NOMO-1 (cell line): Measurements from ENCODE around the gene XK.
"Not testable (repeated sequence)": the region's sequence is repeated elsewhere in the genome, so short reads cannot be mapped to it uniquely, and the experiment has no call there.

Source experiments
- DNase-seq, 2 experiments: peaks; one replicate each; lab custom pipeline; 2025; ENCODE audit not compliant: unreplicated experiment in 2 of 2; lab: John Stamatoyannopoulos, UW

XK gene

GRCh38 chrX:37685381-37686359, at the start of gene XK:
Gene XK, plus strand, starts transcription at chrX:37685791. Its CDS starts 171 bp downstream, at chrX:37685962.
- peak; percentile 26 to 37 for DNase-seq

- no peak for DNase-seq
These were observed 47.5 kb upstream of the XK start for GRCh38 chrX:37638047-37638446.

- peak; percentile 3 to 32 for DNase-seq
These were observed 45.4 kb upstream of the XK start for GRCh38 chrX:37640142-37640541.

GRCh38 chrX:37641859-37642258, 43.7 kb upstream of the XK start:
- DNase-seq = no peak

GRCh38 chrX:37644381-37645305, 40.9 kb upstream of the XK start:
- no peak for DNase-seq

- DNase-seq = peak in 1 of 2 experiments; percentile 3
These were observed 39.3 kb upstream of the XK start for GRCh38 chrX:37646254-37646653.

GRCh38 chrX:37650879-37651278, 34.7 kb upstream of the XK start:
- DNase-seq = not testable (repeated sequence)

GRCh38 chrX:37651921-37652452, 33.6 kb upstream of the XK start:
- no peak for DNase-seq

- DNase-seq = no peak
These were observed 32.9 kb upstream of the XK start for GRCh38 chrX:37652589-37653231.

GRCh38 chrX:37653397-37654085, 32.0 kb upstream of the XK start:
- DNase-seq = no peak

- no peak for DNase-seq
These were observed 27.1 kb upstream of the XK start for GRCh38 chrX:37658343-37659030.

- no peak for DNase-seq
These were observed 26.5 kb upstream of the XK start for GRCh38 chrX:37659047-37659446.

GRCh38 chrX:37662181-37662580, 23.4 kb upstream of the XK start:
- DNase-seq = peak; percentile 28 to 78

GRCh38 chrX:37666516-37666915, 19.1 kb upstream of the XK start:
- DNase-seq = no peak

- DNase-seq = no peak
These were observed 18.4 kb upstream of the XK start for GRCh38 chrX:37667141-37667540.

- no peak for DNase-seq
These were observed 13.0 kb upstream of the XK start for GRCh38 chrX:37672563-37672962.

GRCh38 chrX:37676811-37677210, 8.8 kb upstream of the XK start:
- DNase-seq = no peak

- DNase-seq = no peak
These were observed 8.3 kb upstream of the XK start for GRCh38 chrX:37677243-37677642.

- DNase-seq = no peak
These were observed 7.8 kb upstream of the XK start for GRCh38 chrX:37677765-37678164.
